SHP77 (cell line): Measurements from ENCODE around the gene AMFR.
A peak's percentile ranks its signal among the peaks of the same experiment; 100 is the strongest.

Source experiments
- DNase-seq, 2 experiments: peaks; one replicate each; lab custom pipeline; 2025; lab: John Stamatoyannopoulos, UW

AMFR gene

GRCh38 chr16:56330476-56330875 lies 94.9 kb downstream of the AMFR start:
- DNase-seq: no peak

GRCh38 chr16:56329887-56330286 lies 95.5 kb downstream of the AMFR start:
- no peak for DNase-seq

- no peak for DNase-seq
These were observed 96.9 kb downstream of the AMFR start for GRCh38 chr16:56328276-56329022.

GRCh38 chr16:56327929-56328258 lies 97.5 kb downstream of the AMFR start:
- DNase-seq: no peak

GRCh38 chr16:56327071-56327928 lies 98.0 kb downstream of the AMFR start:
- DNase-seq: no peak

- DNase-seq: no peak
These were observed 99.4 kb downstream of the AMFR start for GRCh38 chr16:56325956-56326355.

- DNase-seq: no peak
These were observed 100.9 kb downstream of the AMFR start for GRCh38 chr16:56324406-56324805.

- no peak for DNase-seq
These were observed 103.8 kb downstream of the AMFR start for GRCh38 chr16:56321571-56321970.

- no peak for DNase-seq
These were observed 104.4 kb downstream of the AMFR start for GRCh38 chr16:56320811-56321558.

GRCh38 chr16:56320056-56320455 lies 105.3 kb downstream of the AMFR start:
- no peak for DNase-seq

- DNase-seq: no peak
These were observed 106.0 kb downstream of the AMFR start for GRCh38 chr16:56319376-56319775.

- DNase-seq: no peak
These were observed 106.6 kb downstream of the AMFR start for GRCh38 chr16:56318827-56319140.

- DNase-seq: peak; percentile 25 to 47
These were observed 107.1 kb downstream of the AMFR start for GRCh38 chr16:56317998-56318826.

GRCh38 chr16:56316545-56316944 lies 108.8 kb downstream of the AMFR start:
- no peak for DNase-seq

- DNase-seq: no peak
These were observed 109.4 kb downstream of the AMFR start for GRCh38 chr16:56315955-56316354.

GRCh38 chr16:56314244-56314850 lies 111.0 kb downstream of the AMFR start:
- no peak for DNase-seq

- no peak for DNase-seq
These were observed 112.8 kb downstream of the AMFR start for GRCh38 chr16:56312556-56312955.

GRCh38 chr16:56312028-56312300 lies 113.4 kb downstream of the AMFR start:
- no peak for DNase-seq
